Effector memory CD8-positive, alpha-beta T cell (primary cell): Measurements from ENCODE around the gene SP9.

ENCODE experiments used
- ATAC-seq: fragments of 150-1000 bp; cut with Tn5 transposase; replicated peaks from 2 replicates; pipeline ENCODE4 v1.10.0; 2021; ENCODE audit warnings: mild to moderate bottlenecking, moderate library complexity
- DNase-seq, 3 experiments: peaks; one replicate each; pipeline ENCODE4 v3.0.0; 2021
- H3K27ac Mint-ChIP-seq, 2 donors: one replicate each; pipeline ENCODE4 v1.8.0; 2022; ENCODE audit warnings: mild to moderate bottlenecking in 2 of 2, mixed read lengths in 2 of 2, moderate library complexity in 2 of 2
- H3K27me3 Mint-ChIP-seq, 2 donors: one replicate each; pipeline ENCODE4 v1.8.0; 2022; ENCODE audit warnings: mixed read lengths in 2 of 2
- H3K36me3 Mint-ChIP-seq: one replicate; pipeline ENCODE4 v1.8.0; 2022; ENCODE audit warnings: mild to moderate bottlenecking, moderate library complexity, mixed read lengths; ENCODE audit not compliant: insufficient read depth
- H3K4me1 Mint-ChIP-seq, 2 donors: one replicate each; pipeline ENCODE4 v1.8.0; 2022; ENCODE audit warnings: low read depth in 2 of 2, mixed read lengths in 2 of 2
- H3K4me3 Mint-ChIP-seq, 2 donors: one replicate each; pipeline ENCODE4 v1.8.0; 2022; ENCODE audit warnings: mild to moderate bottlenecking in 2 of 2, mixed read lengths in 2 of 2, moderate library complexity in 2 of 2
- H3K9me3 Mint-ChIP-seq, 2 donors: one replicate each; pipeline ENCODE4 v1.8.0; 2022; ENCODE audit warnings: mixed read lengths in 2 of 2

Gene SP9

DNA sequence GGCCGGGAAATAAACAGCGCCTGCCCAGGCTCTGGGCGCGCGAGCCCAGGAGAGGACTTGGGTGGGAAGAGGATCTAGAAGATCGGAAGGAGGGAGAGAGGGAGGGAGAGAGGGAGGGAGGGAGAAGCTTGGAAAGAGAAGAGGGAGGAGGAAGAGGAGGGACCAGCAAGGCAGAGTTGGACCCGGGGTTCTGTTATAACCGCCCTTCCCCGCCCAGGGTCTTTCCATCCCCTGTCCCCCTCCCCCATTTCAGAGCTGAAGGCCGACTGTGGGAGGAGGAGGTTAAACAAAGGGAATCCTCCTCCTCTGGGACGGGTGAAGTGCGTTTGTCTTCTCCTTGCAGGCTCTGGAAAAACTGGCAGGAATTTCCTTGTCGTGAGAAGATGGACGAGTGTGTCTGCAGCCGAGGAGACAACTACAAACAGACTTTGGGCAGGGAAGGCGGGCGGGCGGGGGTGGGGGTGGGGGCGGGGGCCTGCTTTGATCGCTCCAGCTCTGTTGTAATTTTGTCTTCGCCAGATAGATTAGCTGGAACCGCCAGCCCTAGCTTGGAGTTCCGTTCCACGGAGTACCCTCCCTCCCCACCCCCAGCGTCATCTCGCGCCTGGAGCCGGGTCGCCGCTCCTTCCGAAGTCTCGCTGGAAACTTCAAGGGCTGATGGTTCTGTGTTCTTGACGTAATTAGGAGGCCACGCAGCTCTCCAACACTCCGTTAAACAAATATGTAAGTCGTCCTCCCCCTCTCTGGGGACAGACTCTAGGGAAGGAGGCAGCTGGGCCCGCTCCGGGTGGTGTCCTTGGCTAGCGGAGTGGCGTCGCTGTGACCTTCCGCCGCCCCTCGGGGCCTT lies 6.4 kb upstream of the SP9 start:
- ATAC-seq (no peak), DNase-seq (no peak)
- Mint-ChIP-seq H3K27ac (no peak overlapping the region), H3K9me3 (no peaks in the 10 kb centered on the region), H3K4me1 (peaks cover 27 to 29% of the 10 kb centered on the region in 2 donors), H3K36me3 (peaks cover 33% of the 10 kb centered on the region), H3K4me3 (peak overlapping the region; percentile 18 to 38), H3K27me3 (peaks cover 79 to 100% of the 10 kb centered on the region in 2 donors)

DNA sequence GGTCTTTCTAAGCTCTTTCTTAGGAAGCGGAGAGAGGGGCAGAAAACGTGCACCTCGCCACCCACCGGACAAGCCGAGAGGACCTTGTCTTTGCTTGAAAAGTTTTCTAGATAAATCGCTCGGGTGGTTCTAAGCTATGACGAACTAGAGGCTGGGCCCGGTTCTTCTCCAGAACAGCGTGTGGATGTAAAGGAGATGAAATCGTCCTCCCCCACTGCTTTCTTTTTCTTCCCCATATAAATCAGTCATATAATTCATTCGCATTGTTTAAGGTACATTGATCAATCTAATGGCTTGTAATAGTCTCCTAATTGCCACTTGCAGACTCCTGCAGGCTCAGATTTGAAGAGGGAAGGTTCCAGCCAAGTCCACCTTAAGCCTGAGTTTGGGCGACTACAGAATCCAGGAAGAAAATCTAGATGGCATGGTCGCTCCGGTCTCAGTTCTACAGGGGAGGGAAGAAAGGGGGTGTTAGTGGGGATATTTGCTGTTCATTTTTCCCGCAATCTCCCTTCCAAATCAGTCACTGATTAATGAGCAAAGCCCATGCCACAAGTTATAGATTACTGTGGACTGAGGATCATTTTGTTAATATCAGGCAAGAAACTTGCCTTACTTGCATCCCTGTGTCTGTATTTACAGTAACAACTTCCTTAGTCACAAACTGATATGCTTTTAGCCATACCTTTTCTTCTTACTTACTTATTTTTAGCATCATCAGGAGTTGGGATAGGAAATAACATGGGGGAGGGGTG lies 5.6 kb upstream of the SP9 start:
- Mint-ChIP-seq H3K36me3 (peaks cover 41% of the 10 kb centered on the region), H3K4me1 (peaks cover 33 to 37% of the 10 kb centered on the region in 2 donors), H3K27ac (no peak overlapping the region), H3K9me3 (no peaks in the 10 kb centered on the region), H3K4me3 (peak overlapping the region; percentile 18 to 38), H3K27me3 (peaks cover 87 to 100% of the 10 kb centered on the region in 2 donors)
- ATAC-seq (no peak), DNase-seq (no peak)

DNA sequence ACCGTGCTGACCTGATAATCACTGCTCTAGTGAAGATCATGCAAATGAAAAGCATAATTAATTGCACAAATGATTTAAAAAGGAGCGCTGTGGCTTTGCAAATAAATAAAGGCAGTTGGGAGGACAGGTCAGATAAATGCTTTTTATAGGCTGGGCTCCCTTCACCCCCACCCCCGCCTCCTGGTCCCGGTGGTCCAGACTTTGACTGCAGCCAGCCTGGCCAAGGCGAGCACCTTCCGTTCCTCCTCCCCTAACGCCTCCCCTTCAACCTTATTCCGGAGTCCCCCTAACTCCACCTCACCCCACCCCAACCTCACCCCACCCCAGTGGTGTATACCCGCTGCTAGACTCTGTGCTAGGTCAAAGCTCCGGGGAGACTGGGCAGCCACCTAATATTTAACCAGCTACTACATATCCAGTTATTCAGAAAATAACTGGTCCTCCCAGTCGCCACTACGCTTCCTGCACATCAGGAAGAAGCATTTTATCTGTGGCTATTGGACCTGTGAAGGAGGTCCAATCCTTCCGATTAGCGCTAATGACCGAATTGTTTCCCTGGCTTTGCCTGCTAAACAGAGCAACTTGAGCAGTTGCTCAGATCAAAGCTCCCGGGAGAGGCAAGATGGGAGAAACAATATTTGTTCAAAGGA lies 3.7 kb upstream of the SP9 start:
- H3K27me3 Mint-ChIP-seq = peaks cover 87 to 98% of the 10 kb centered on the region in 2 donors
- no peak for DNase-seq
- no peaks in the 10 kb centered on the region for H3K9me3 Mint-ChIP-seq
- H3K4me1 Mint-ChIP-seq = peaks cover 39 to 41% of the 10 kb centered on the region in 2 donors
- H3K4me3 Mint-ChIP-seq = no peak overlapping the region
- H3K36me3 Mint-ChIP-seq = peaks cover 58% of the 10 kb centered on the region
- no peak overlapping the region for H3K27ac Mint-ChIP-seq
- ATAC-seq = no peak

DNA sequence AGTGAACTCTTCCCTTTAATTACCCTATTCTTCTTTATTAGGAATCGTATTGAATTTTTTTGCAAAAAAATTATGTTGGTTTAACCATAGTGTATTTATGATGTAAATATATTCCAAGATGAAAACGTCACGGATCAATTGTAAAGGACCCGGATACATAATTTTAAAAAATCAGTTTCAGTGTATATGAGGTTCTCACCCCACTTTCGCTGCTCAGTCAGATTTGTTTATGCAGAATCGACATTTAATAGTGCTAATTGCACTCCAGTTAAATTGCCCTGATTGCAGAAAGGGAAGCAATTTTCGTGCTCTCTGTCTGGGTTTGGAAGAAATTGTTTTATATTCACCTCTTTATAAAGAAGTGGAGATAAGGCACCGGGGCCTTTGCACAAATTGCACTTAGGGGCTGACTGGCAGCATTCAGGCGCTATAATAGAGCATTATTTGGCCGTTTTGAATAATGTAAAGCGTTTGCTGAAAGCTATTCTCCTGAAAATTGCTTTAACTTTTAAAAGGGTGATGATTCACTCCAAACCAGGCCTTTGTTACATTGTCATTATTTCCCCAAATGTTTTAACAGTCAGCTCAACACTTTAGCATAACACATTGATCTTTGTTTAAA lies 3.0 kb upstream of the SP9 start:
- Mint-ChIP-seq H3K4me1 (peaks cover 38 to 40% of the 10 kb centered on the region in 2 donors), H3K27me3 (peaks cover 84 to 91% of the 10 kb centered on the region in 2 donors), H3K27ac (no peak overlapping the region), H3K4me3 (no peak overlapping the region), H3K36me3 (peaks cover 63% of the 10 kb centered on the region), H3K9me3 (no peaks in the 10 kb centered on the region)
- DNase-seq (no peak), ATAC-seq (no peak)

DNA sequence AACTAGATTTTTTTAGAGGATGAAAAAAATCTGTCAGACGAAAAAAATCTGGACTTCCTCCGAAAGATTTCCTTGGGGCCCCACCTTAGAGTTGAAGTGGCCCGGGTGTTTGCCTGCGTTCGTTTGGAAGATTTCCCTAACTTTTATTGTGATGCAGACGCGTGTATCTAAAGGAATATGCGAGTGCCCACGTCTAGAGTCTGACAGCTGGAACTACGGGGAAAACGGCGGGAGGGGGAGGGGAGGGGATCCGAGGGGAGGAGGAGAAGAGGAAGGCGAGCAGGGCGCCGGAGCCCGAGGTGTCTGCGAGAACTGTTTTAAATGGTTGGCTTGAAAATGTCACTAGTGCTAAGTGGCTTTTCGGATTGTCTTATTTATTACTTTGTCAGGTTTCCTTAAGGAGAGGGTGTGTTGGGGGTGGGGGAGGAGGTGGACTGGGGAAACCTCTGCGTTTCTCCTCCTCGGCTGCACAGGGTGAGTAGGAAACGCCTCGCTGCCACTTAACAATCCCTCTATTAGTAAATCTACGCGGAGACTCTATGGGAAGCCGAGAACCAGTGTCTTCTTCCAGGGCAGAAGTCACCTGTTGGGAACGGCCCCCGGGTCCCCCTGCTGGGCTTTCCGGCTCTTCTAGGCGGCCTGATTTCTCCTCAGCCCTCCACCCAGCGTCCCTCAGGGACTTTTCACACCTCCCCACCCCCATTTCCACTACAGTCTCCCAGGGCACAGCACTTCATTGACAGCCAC lies 2.4 kb upstream of the SP9 start:
- Mint-ChIP-seq H3K36me3 (peaks cover 64% of the 10 kb centered on the region), H3K27me3 (peaks cover 77 to 87% of the 10 kb centered on the region in 2 donors), H3K4me3 (peak overlapping the region; percentile 38 to 64), H3K9me3 (no peaks in the 10 kb centered on the region), H3K27ac (no peak overlapping the region), H3K4me1 (peaks cover 31 to 33% of the 10 kb centered on the region in 2 donors)
- ATAC-seq (no peak), DNase-seq (no peak)

DNA sequence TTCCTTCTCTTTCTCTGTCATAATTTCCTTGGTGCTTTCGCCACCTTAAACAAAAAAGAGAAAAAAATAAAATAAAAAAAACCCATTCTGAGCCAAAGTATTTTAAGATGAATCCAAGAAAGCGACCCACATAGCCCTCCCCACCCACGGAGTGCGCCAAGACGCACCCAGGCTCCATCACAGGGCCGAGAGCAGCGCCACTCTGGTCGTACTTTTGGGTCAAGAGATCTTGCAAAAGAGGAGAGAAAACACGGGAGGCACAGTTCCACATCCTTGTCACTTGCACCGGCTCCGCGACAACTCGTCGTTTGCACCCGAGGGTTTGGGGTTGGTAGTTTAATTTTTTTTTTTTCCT lies 1.8 kb upstream of the SP9 start:
- no peak for DNase-seq
- peaks cover 64% of the 10 kb centered on the region for H3K36me3 Mint-ChIP-seq
- H3K4me1 Mint-ChIP-seq = peaks cover 29 to 30% of the 10 kb centered on the region in 2 donors
- peak overlapping the region; percentile 38 to 64 for H3K4me3 Mint-ChIP-seq
- peaks cover 77 to 87% of the 10 kb centered on the region in 2 donors for H3K27me3 Mint-ChIP-seq
- H3K27ac Mint-ChIP-seq = peak overlapping the region in 1 of 2 donors; percentile 82
- H3K9me3 Mint-ChIP-seq = no peaks in the 10 kb centered on the region
- ATAC-seq = no peak

DNA sequence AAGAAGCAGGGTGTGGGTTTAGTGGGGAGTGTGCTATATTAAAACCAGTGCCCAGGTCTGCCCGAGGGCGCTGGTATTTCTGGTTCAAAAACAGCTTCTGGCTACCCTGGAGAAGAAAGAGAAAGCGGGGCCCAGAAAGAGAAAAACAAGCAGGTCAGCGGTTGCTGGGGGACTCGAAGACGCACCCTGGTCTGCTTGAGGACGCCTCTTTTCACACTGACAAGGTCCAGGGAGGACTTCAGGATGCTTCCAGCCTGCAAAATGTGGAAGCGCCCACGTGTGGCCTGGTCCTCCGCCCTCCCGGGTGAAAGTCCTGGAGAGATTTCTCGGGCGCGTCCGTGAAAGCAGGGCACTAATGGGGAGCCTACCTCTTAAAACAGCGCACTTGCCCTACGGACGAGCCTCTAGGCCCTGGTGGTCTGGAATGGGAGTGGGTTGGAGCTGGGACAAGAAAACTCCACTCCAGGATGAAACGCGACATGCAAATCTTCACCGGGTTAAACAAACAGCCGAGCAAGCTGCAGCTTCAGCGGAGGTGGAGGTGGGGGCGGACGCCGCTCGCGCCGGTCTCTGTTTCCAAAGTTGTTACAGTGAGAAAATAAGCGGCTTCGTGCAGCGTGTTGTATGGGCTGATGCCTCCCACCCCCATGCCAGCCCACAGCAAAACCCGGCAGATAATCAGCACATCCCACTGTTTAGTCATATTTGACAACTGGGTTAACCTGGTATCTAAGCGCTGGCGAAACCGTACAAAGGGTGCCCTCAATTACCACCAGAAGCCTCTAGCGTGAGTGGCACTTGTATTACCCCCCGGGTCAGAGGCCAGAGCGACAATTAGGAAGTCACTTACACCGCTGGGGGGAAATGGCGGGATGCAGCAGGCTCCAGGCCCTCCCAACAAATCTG lies 1.1 kb upstream of the SP9 start:
- H3K9me3 Mint-ChIP-seq = no peaks in the 10 kb centered on the region
- no peak for DNase-seq

DNA sequence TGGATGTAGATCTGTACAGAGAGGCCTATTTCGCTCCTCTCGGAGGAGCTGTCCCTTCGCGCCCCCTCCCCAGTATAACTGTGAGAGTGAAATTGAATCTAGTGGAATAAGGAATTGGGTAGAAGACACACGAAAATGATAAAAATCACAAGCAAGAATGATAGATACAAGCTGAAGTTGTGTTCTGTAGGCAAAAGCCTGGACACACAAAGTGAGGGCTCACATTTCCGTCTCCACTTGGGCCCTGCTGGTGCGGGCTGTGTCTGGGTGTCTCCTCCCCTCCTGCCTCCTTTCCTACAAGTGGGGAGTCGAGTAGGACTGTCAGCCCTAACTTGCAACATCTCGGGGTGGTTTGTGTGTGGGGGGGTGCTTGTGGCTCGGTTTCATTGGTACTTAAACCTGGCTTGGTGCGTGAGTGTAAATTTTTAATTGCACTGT lies 457 bp upstream of the SP9 start:
- DNase-seq = no peak
- H3K27me3 Mint-ChIP-seq = peaks cover 73 to 81% of the 10 kb centered on the region in 2 donors
- no peak for ATAC-seq
- H3K4me3 Mint-ChIP-seq = peak overlapping the region; percentile 38 to 64
- H3K36me3 Mint-ChIP-seq = peaks cover 66% of the 10 kb centered on the region
- H3K9me3 Mint-ChIP-seq = no peaks in the 10 kb centered on the region
- H3K27ac Mint-ChIP-seq = peak overlapping the region in 1 of 2 donors; percentile 82
- peaks cover 24 to 26% of the 10 kb centered on the region in 2 donors for H3K4me1 Mint-ChIP-seq

More for the DNA sequence above, 1.1 kb upstream of the SP9 start:
- no peak for ATAC-seq
- H3K27me3 Mint-ChIP-seq = peaks cover 73 to 83% of the 10 kb centered on the region in 2 donors
- H3K4me3 Mint-ChIP-seq = peak overlapping the region; percentile 38 to 64
- H3K36me3 Mint-ChIP-seq = peaks cover 64% of the 10 kb centered on the region
- H3K27ac Mint-ChIP-seq = peak overlapping the region in 1 of 2 donors; percentile 82
- H3K4me1 Mint-ChIP-seq = peaks cover 26 to 29% of the 10 kb centered on the region in 2 donors

DNA sequence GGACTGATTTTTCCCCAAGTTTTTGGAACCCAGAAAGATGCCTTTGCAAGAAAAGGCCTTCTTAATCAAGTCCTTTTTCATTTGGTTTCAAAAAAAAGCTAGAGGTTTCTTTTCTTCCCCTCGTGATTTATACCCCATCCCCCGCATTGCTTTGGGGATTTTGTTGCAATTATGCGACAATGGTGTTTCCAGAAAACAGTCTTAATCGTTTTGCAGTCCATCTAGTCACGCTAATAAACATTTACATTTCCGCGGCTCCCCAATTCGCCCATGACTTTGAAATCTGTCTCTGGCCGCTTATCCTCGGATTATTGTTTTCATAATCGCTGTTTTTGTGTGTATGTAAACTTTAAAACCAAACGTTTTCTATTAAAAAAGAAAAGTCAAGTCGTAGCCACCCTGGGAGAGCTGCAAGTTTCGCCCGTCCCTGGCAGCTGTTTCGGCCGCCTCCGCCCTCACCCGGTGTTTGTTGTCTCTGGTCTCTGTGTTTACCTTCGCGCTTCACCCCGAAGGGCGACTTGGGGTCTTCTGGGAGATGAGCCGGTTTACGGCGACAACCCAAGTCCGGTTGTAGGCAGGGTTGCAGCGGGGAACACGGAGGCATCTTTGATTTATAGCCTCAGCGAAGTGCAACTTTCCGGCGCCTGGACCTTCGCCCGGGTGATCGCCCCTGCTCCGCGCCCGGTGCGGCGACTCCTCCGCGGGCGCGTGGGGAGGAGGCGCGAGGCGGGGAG lies 667 bp downstream of the SP9 start:
- Mint-ChIP-seq H3K36me3 (peaks cover 76% of the 10 kb centered on the region), H3K27ac (peak overlapping the region; percentile 46 to 53), H3K4me1 (peaks cover 25 to 30% of the 10 kb centered on the region in 2 donors), H3K4me3 (peak overlapping the region; percentile 60 to 77), H3K9me3 (no peaks in the 10 kb centered on the region), H3K27me3 (peaks cover 71 to 80% of the 10 kb centered on the region in 2 donors)
- DNase-seq (no peak), ATAC-seq (no peak)

DNA sequence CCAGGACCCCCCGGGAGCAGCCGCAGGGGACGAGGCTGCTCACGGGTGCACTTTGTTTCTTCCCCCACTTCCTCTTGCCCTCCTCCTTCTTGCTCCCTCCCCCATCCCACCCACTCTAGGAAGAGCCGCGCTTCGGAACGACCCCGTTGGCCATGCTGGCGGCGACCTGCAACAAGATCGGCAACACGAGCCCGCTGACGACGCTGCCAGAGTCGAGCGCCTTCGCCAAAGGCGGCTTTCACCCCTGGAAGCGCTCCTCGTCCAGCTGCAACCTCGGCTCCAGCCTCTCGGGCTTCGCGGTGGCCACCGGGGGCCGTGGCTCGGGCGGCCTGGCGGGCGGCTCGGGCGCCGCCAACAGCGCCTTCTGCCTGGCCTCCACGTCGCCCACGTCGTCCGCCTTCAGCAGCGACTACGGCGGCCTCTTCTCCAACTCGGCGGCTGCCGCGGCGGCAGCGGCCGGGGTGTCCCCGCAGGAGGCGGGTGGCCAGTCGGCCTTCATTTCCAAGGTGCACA lies 1.3 kb downstream of the SP9 start:
- H3K36me3 Mint-ChIP-seq = peaks cover 73% of the 10 kb centered on the region
- peaks cover 27 to 32% of the 10 kb centered on the region in 2 donors for H3K4me1 Mint-ChIP-seq
- no peaks in the 10 kb centered on the region for H3K9me3 Mint-ChIP-seq
- peak overlapping the region in 1 of 2 donors; percentile 53 for H3K27ac Mint-ChIP-seq
- peak overlapping the region; percentile 66 to 77 for H3K4me3 Mint-ChIP-seq
- H3K27me3 Mint-ChIP-seq = peaks cover 68 to 79% of the 10 kb centered on the region in 2 donors
- ATAC-seq (peak; percentile 2), DNase-seq (no peak)
